Measurements from ENCODE around the gene WDFY4. TPM values are rescaled to one million over a fixed set of nuclear protein-coding genes. Genes with fewer than 3 reads are reported as not detected.
"Not testable (repeated sequence)": the region's sequence is repeated elsewhere in the genome, so short reads cannot be mapped to it uniquely, and the experiment has no call there.

WDFY4 gene
- polyA plus RNA-seq (ENCODE audit: insufficient read length in 12 of 12) = 1 to 10 TPM in 10 of 12 donors, not detected in 2; 2.0 to 7.3 (median 3.0) TPM
- long read RNA-seq, donor 1 = 0 reads
- long read RNA-seq, donor 2 = 0 reads
- long read RNA-seq, donor 3 = 0 reads
- long read RNA-seq, donor 4 = 0 reads
- long read RNA-seq, donor 5 = 0 reads
- long read RNA-seq, donor 6 = 0 reads
- long read RNA-seq, donor 7 = 0 reads
- long read RNA-seq, donor 8 = 0 reads
- long read RNA-seq, donor 9 = 0 reads
- long read RNA-seq, donor 10 = 0 reads
- long read RNA-seq, donor 11 = 0 reads

GRCh38 chr10:48684792-48685623 lies at the start of gene WDFY4:
Gene WDFY4, plus strand, starts transcription at chr10:48684873. Its CDS starts 24,860 bp downstream, at chr10:48709733.
- DNase-seq = no peak

GRCh38 chr10:48634984-48635557 lies 49.6 kb upstream of the WDFY4 start:
- DNase-seq = no peak

GRCh38 chr10:48636231-48636630 lies 48.4 kb upstream of the WDFY4 start:
- no peak for DNase-seq

- no peak for DNase-seq
These were observed 47.8 kb upstream of the WDFY4 start for GRCh38 chr10:48636901-48637300.

GRCh38 chr10:48638158-48638557 lies 46.5 kb upstream of the WDFY4 start:
- no peak for DNase-seq

- DNase-seq = no peak
These were observed 45.7 kb upstream of the WDFY4 start for GRCh38 chr10:48638739-48639527.

- no peak for DNase-seq
These were observed 45.0 kb upstream of the WDFY4 start for GRCh38 chr10:48639632-48640031.

GRCh38 chr10:48640326-48640725 lies 44.3 kb upstream of the WDFY4 start:
- DNase-seq = no peak

- DNase-seq = not testable (repeated sequence)
These were observed 43.5 kb upstream of the WDFY4 start for GRCh38 chr10:48641099-48641690.

- no peak for DNase-seq
These were observed 39.1 kb upstream of the WDFY4 start for GRCh38 chr10:48645600-48645999.

GRCh38 chr10:48647073-48647472 lies 37.6 kb upstream of the WDFY4 start:
- DNase-seq = not testable (repeated sequence)

GRCh38 chr10:48648172-48648942 lies 36.3 kb upstream of the WDFY4 start:
- DNase-seq = no peak

GRCh38 chr10:48649349-48649944 lies 35.2 kb upstream of the WDFY4 start:
- no peak for DNase-seq

- no peak for DNase-seq
These were observed 33.4 kb upstream of the WDFY4 start for GRCh38 chr10:48651293-48651692.

- no peak for DNase-seq
These were observed 32.8 kb upstream of the WDFY4 start for GRCh38 chr10:48651839-48652238.

- no peak for DNase-seq
These were observed 32.3 kb upstream of the WDFY4 start for GRCh38 chr10:48652344-48652743.

- DNase-seq = no peak
These were observed 31.3 kb upstream of the WDFY4 start for GRCh38 chr10:48653347-48653746.

- DNase-seq = no peak
These were observed 30.6 kb upstream of the WDFY4 start for GRCh38 chr10:48653944-48654698.

- no peak for DNase-seq
These were observed 29.0 kb upstream of the WDFY4 start for GRCh38 chr10:48655411-48656240.

Measured in muscle of arm (tissue), 14 donors.